PFSK-1 (cell line): ENCODE results near the gene SNAP29.

Experiments used
- FOXP2 ChIP-seq: optimal IDR thresholded peaks from 2 replicates; pipeline ENCODE3; 2011; ENCODE audit warnings: borderline replicate concordance, control low read depth, inconsistent platforms; ENCODE audit not compliant: insufficient read depth; ENCODE audit errors: extremely low read length, extremely low read depth
- POLR2AphosphoS5 ChIP-seq: IDR thresholded peaks from 2 replicates; pipeline ENCODE4 v1.6.1; 2012; ENCODE audit warnings: low read depth, mild to moderate bottlenecking, control low read depth, low read length, moderate library complexity
- SIN3A ChIP-seq: IDR thresholded peaks from 2 replicates; pipeline ENCODE4 v1.6.1; 2012; ENCODE audit warnings: mild to moderate bottlenecking, low read length, moderate library complexity, borderline replicate concordance; ENCODE audit not compliant: insufficient read depth
- TAF1 ChIP-seq: IDR thresholded peaks from 2 replicates; pipeline ENCODE4 v1.6.1; 2012; ENCODE audit warnings: low read length, control low read depth, borderline replicate concordance; ENCODE audit not compliant: insufficient read depth
- TF ChIP-seq, protein P1 (sequence below), 2 experiments: IDR thresholded peaks; 2 replicates each; pipeline versions ENCODE4 v1.6.1 to v1.8.0; 2011 to 2012; ENCODE audit warnings: low read depth in 2 of 2, low read length in 2 of 2, control low read depth in 1 of 2, inconsistent platforms in 1 of 2, mild to moderate bottlenecking in 1 of 2, moderate library complexity in 1 of 2; ENCODE audit not compliant: insufficient read depth in 1 of 2

Gene SNAP29

DNA sequence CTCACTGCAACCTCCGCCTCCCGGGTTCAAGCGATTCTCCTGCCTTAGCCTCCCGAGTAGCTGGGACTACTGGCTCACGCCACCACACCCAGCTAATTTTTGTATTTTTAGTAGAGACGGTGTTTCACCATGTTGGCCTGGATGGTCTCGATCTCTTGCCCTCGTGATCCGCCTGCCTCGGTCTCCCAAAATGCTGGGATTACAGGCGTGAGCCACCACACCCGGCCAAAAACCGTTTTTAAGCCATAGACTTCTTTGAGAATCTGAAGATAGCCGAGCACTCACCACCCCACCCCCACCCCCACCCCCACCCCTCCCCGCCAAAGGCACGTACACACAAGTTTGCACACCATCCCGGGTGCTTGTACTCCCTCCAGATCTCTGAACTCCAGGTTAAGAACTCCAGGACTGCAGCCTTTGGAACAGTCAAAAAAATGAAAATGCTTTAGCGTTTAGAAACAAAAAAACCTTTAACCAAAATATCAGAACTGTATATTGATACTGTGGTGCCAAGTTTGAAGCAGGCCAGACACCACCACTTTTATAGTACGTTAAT is 59.9 kb downstream of the SNAP29 start:
- TF ChIP-seq SIN3A (no peak), POLR2AphosphoS5 (no peak), FOXP2 (no peak), TAF1 (no peak)
- TF ChIP-seq, protein P1, sequence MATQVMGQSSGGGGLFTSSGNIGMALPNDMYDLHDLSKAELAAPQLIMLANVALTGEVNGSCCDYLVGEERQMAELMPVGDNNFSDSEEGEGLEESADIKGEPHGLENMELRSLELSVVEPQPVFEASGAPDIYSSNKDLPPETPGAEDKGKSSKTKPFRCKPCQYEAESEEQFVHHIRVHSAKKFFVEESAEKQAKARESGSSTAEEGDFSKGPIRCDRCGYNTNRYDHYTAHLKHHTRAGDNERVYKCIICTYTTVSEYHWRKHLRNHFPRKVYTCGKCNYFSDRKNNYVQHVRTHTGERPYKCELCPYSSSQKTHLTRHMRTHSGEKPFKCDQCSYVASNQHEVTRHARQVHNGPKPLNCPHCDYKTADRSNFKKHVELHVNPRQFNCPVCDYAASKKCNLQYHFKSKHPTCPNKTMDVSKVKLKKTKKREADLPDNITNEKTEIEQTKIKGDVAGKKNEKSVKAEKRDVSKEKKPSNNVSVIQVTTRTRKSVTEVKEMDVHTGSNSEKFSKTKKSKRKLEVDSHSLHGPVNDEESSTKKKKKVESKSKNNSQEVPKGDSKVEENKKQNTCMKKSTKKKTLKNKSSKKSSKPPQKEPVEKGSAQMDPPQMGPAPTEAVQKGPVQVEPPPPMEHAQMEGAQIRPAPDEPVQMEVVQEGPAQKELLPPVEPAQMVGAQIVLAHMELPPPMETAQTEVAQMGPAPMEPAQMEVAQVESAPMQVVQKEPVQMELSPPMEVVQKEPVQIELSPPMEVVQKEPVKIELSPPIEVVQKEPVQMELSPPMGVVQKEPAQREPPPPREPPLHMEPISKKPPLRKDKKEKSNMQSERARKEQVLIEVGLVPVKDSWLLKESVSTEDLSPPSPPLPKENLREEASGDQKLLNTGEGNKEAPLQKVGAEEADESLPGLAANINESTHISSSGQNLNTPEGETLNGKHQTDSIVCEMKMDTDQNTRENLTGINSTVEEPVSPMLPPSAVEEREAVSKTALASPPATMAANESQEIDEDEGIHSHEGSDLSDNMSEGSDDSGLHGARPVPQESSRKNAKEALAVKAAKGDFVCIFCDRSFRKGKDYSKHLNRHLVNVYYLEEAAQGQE (IDR thresholded peaks at IDR 0.05; ENCODE audit: insufficient read depth in 1 of 2, low read depth in 2 of 2, low read length in 2 of 2), result no peak

DNA sequence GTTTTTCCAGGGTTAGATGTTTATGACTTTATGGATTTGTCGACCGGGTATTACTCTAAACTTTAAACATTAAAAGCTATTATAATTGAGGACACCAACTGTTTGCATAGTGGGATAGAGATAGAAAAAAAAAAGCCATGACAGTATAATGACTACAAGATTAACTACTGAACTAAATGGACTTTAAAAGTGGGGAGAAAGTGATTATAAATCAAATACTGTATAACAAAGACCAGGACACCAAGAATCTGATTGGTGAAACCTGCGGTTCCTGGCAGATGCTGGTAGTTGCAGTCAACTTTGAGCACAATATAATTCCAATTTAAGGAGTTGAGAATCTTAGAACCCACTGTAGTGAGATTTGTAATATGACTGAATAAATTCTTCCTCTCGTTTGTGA is 60.9 kb downstream of the SNAP29 start:
- TF ChIP-seq TAF1, result no peak
- TF ChIP-seq, protein P1 (IDR thresholded peaks at IDR 0.05; ENCODE audit: insufficient read depth in 1 of 2, low read depth in 2 of 2, low read length in 2 of 2), result no peak
- TF ChIP-seq POLR2AphosphoS5, result no peak
- no peak for TF ChIP-seq FOXP2
- no peak for TF ChIP-seq SIN3A

DNA sequence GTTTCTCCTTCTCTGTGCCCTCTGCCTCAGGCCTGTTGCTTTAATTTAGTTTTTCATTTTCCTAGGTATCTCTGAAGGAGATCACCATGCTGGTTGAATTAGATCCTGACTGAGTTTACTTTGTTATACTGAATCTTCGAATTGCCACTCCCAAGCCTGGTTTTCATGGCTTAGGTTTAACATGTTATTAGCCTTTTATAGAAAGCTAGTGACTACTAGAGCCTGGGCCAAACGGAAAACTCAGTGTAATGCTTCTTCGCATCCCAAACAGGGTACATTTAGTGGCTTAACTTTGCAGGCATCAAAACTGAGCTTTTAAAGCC is 62.0 kb downstream of the SNAP29 start:
- TF ChIP-seq TAF1, result no peak

DNA sequence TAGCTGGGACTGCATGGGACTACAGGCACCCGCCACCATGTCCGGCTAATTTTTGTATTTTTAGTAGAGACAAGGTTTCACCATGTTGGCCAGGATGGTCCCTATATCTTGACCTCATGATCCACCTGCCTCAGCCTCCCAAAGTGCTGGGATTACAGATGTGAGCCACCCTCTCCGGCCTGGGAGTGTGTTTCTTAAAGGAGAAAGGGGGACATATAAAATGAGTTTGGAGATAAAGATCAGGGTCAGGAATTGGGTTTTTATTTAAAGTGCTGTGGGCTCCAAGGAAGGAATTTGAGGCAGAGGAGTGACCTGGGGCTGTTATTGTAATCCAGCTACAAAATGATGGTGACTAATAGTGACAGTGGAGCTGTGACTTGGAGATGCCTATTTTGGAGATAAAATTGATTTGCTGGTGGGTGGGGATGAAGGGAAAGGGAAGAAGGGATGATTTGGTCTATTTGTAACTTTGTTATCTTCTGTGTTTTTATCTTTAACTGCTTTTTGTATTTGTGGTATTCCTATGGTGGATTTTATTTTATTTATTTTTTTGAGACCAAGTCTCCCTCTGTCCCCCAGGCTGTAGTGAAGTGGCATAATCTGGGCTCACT is 63.4 kb downstream of the SNAP29 start:
- TF ChIP-seq, protein P1 (IDR thresholded peaks at IDR 0.05; ENCODE audit: insufficient read depth in 1 of 2, low read depth in 2 of 2, low read length in 2 of 2), result no peak
- no peak for TF ChIP-seq FOXP2
- no peak for TF ChIP-seq TAF1
- no peak for TF ChIP-seq SIN3A
- no peak for TF ChIP-seq POLR2AphosphoS5

DNA sequence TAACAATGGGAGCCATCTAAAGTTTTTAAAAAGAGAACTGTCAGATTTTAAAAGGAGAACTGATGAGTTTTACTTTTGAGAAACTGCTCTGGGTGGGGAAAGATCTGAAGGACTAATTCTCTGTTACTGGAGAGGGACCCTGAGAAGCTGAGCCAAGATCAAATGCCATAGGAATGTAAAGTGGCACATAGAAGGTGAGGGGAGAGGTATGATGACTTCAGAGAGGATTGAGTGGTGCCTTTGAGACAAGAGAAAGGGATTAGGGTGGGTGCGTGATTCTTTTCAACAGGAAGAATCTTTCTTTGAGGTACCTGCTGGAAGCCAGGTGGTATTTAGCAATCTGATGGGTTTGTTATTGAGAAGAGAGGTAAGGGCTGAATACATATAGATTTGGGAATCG is 67.4 kb downstream of the SNAP29 start:
- TF ChIP-seq POLR2AphosphoS5, result no peak
- no peak for TF ChIP-seq FOXP2
- TF ChIP-seq TAF1, result no peak
- TF ChIP-seq, protein P1 (IDR thresholded peaks at IDR 0.05; ENCODE audit: insufficient read depth in 1 of 2, low read depth in 2 of 2, low read length in 2 of 2), result no peak
- no peak for TF ChIP-seq SIN3A
